Fibroblast of peridontal ligament (primary cell): ENCODE measurements around the gene MTHFD2.

Source experiments
- DNase-seq: peaks from one replicate; pipeline ENCODE4 v3.0.0-alpha.2; 2010; ENCODE audit errors: extremely low read depth

The MTHFD2 gene

GRCh38 chr2:74264281-74264680 lies 65.9 kb downstream of the MTHFD2 start:
- no peak for DNase-seq

DNA sequence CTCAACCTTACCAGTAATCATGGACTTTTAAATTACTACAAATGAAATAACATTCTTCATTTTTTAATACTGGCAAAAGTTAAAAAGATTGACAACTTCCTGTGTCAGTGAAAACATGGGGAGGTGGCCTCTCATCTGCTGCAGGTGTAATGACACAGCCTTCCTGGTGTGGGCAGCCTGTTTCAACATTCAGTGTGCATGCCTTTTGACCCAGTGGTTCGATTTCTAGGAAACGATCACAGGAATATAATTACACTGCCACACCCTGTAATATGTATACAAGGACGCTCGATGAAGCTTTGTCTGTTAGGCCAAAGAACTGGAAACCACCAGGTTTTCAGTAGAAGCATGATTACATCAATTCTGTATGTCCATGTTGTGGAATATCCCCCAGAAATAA lies 68.7 kb downstream of the MTHFD2 start:
- DNase-seq = no peak
